Measurements from ENCODE around the gene LHFPL3. TPM values are rescaled to one million over a fixed set of nuclear protein-coding genes. Genes with fewer than 3 reads are reported as not detected.

Gene LHFPL3
- polyA plus RNA-seq, 1 of the 3 experiments (the other 2 are of a cell fraction) = not detected

GRCh38 chr7:104816537-104816936 is 488.1 kb downstream of the LHFPL3 start:
- no peak overlapping the region for H3K27ac ChIP-seq (ENCODE audit: low read depth in 2 of 2, low read length in 1 of 2)
- no peak for DNase-seq
- H3K36me3 ChIP-seq (replicated peaks in 1 of 2; ENCODE audit: control insufficient read depth in 1 of 2, insufficient read depth in 2 of 2, low read length in 1 of 2) = no peaks in the 10 kb centered on the region
- TF ChIP-seq RXRA (IDR thresholded peaks at IDR 0.05; ENCODE audit: borderline replicate concordance, low read depth) = no peak
- CTCF ChIA-PET = interaction anchor here (0.7 to 1.3 kb wide), 4 partner anchors 9 to 68 kb away, joined by 3 read pairs; no protein-coding TSS in a partner anchor
- no peak overlapping the region for H3K9ac ChIP-seq
- H2AFZ ChIP-seq (ENCODE audit: low read depth) = no peak overlapping the region
- H3K4me3 ChIP-seq (ENCODE audit: low read depth in 2 of 2, low read length in 1 of 2) = no peak overlapping the region
- no peaks in the 10 kb centered on the region for H3F3A ChIP-seq (replicated peaks; ENCODE audit: insufficient read depth)
- H3K79me2 ChIP-seq (ENCODE audit: insufficient read depth) = no peaks in the 10 kb centered on the region
- H3K9me3 ChIP-seq = no peaks in the 10 kb centered on the region
- H3K4me1 ChIP-seq (ENCODE audit: control insufficient read depth in 1 of 2, insufficient read depth in 2 of 2, low read depth in 1 of 2, low read length in 1 of 2) = no peaks in the 10 kb centered on the region
- H3K9me2 ChIP-seq = no peaks in the 10 kb centered on the region
- H3K27me3 ChIP-seq (ENCODE audit: insufficient read depth) = peaks cover 54% of the 10 kb centered on the region
- no peaks in the 10 kb centered on the region for H4K20me1 ChIP-seq (ENCODE audit: insufficient read depth)
- WGBS (ENCODE audit: low lambda C conversion rate) = 0% methylated on average over 2 of the region's 2 CpGs
- POLR2A ChIA-PET = no interaction called here
- H3K4me2 ChIP-seq = no peak overlapping the region

- Histone ChIP-seq H3K9me3 (no peaks in the 10 kb centered on the region), H2AFZ (ENCODE audit: low read depth) (no peak overlapping the region), H4K20me1 (ENCODE audit: insufficient read depth) (no peaks in the 10 kb centered on the region), H3K4me3 (ENCODE audit: low read depth in 2 of 2, low read length in 1 of 2) (no peak overlapping the region), H3K4me1 (ENCODE audit: control insufficient read depth in 1 of 2, insufficient read depth in 2 of 2, low read depth in 1 of 2, low read length in 1 of 2) (no peaks in the 10 kb centered on the region), H3K27me3 (ENCODE audit: insufficient read depth) (peaks cover 40% of the 10 kb centered on the region), H3K79me2 (ENCODE audit: insufficient read depth) (no peaks in the 10 kb centered on the region), H3K4me2 (no peak overlapping the region), H3K9ac (no peak overlapping the region), H3K27ac (ENCODE audit: low read depth in 2 of 2, low read length in 1 of 2) (no peak overlapping the region), H3K9me2 (no peaks in the 10 kb centered on the region), H3F3A (replicated peaks; ENCODE audit: insufficient read depth) (no peaks in the 10 kb centered on the region), H3K36me3 (replicated peaks in 1 of 2; ENCODE audit: control insufficient read depth in 1 of 2, insufficient read depth in 2 of 2, low read length in 1 of 2) (no peaks in the 10 kb centered on the region)
- no peak for DNase-seq
- ChIA-PET POLR2A (no interaction called here), CTCF (interaction anchor here (1.0 to 1.7 kb wide), 3 partner anchors 10 to 588 kb away, joined by 3 to 6 read pairs (median 4); no protein-coding TSS in a partner anchor)
- 30% methylated on average over 6 of the region's 6 CpGs for WGBS (ENCODE audit: low lambda C conversion rate)
- TF ChIP-seq YY1 (IDR thresholded peaks at IDR 0.05; ENCODE audit: low read depth) = no peak
- TF ChIP-seq ZBTB33 (IDR thresholded peaks at IDR 0.05; ENCODE audit: borderline replicate concordance, low read depth) = no peak
- TF ChIP-seq TAF1 (IDR thresholded peaks at IDR 0.05; ENCODE audit: borderline replicate concordance, low read depth, low read length) = no peak
These were observed 490.8 kb downstream of the LHFPL3 start for GRCh38 chr7:104818961-104819880.

GRCh38 chr7:104820836-104821535 is 492.6 kb downstream of the LHFPL3 start:
- Histone ChIP-seq H3K27ac (ENCODE audit: low read depth in 2 of 2, low read length in 1 of 2) (no peak overlapping the region), H3K4me3 (ENCODE audit: low read depth in 2 of 2, low read length in 1 of 2) (no peak overlapping the region), H3K4me1 (ENCODE audit: control insufficient read depth in 1 of 2, insufficient read depth in 2 of 2, low read depth in 1 of 2, low read length in 1 of 2) (no peaks in the 10 kb centered on the region), H2AFZ (ENCODE audit: low read depth) (no peak overlapping the region), H3K4me2 (no peak overlapping the region), H3K36me3 (replicated peaks in 1 of 2; ENCODE audit: control insufficient read depth in 1 of 2, insufficient read depth in 2 of 2, low read length in 1 of 2) (no peaks in the 10 kb centered on the region), H4K20me1 (ENCODE audit: insufficient read depth) (no peaks in the 10 kb centered on the region), H3K27me3 (ENCODE audit: insufficient read depth) (peaks cover 23% of the 10 kb centered on the region), H3K9ac (no peak overlapping the region), H3K9me3 (no peaks in the 10 kb centered on the region), H3K9me2 (no peaks in the 10 kb centered on the region), H3K79me2 (ENCODE audit: insufficient read depth) (no peaks in the 10 kb centered on the region), H3F3A (replicated peaks; ENCODE audit: insufficient read depth) (no peaks in the 10 kb centered on the region)
- 38% methylated on average over 10 of the region's 10 CpGs for WGBS (ENCODE audit: low lambda C conversion rate)
- ChIA-PET CTCF (interaction anchor here (1.0 to 1.5 kb wide), 5 partner anchors 12 to 177 kb away, joined by 3 to 4 read pairs (median 3); no protein-coding TSS in a partner anchor), POLR2A (no interaction called here)
- TF ChIP-seq TCF12 (IDR thresholded peaks at IDR 0.05) (no peak), CTCF (IDR thresholded peaks at IDR 0.05) (no peak), YY1 (IDR thresholded peaks at IDR 0.05; ENCODE audit: low read depth) (no peak), SIN3A (IDR thresholded peaks at IDR 0.05; ENCODE audit: borderline replicate concordance, low read depth, low read length) (no peak), RFX5 (IDR thresholded peaks at IDR 0.05; ENCODE audit: low read length) (no peak), GABPA (IDR thresholded peaks at IDR 0.05; ENCODE audit: low read depth) (no peak), TEAD4 (IDR thresholded peaks at IDR 0.05; ENCODE audit: borderline replicate concordance, insufficient read depth) (no peak), EZH2phosphoT487 (IDR thresholded peaks at IDR 0.05; ENCODE audit: borderline replicate concordance, low read depth) (no peak), NFIC (IDR thresholded peaks at IDR 0.05; ENCODE audit: borderline replicate concordance) (no peak)
- no peak for DNase-seq

Measured in SK-N-SH (cell line).